Body of pancreas (tissue), 4 donors: ENCODE measurements around the gene TMC3. TPM values are rescaled to one million over a fixed set of nuclear protein-coding genes. Genes with fewer than 3 reads are reported as not detected.

Source experiments
- ATAC-seq: fragments of 150-250 bp; one replicate; pipeline ENCODE4 v1.9.1; 2016
- DNase-seq, 4 donors: peaks; one replicate each; pipeline ENCODE4 v3.0.0-alpha.2; 2019
- H3K27ac ChIP-seq, 4 donors: fragments of 200-600 bp; sonication (generic); 1 replicate in 3 of 4; 2 replicates in 1 of 4; pipeline versions ENCODE4 v1.5.1 to v1.6.1; 2016 to 2019; ENCODE audit warnings: mild to moderate bottlenecking in 1 of 4, mixed read lengths in 1 of 4, moderate library complexity in 1 of 4
- H3K27me3 ChIP-seq, 2 donors: fragments of 200-600 bp; sonication (generic); one replicate each; pipeline ENCODE4 v1.6.0; 2016; ENCODE audit warnings: mild to moderate bottlenecking in 1 of 2
- H3K36me3 ChIP-seq, 2 donors: fragments of 200-600 bp; sonication (generic); replicated peaks in 1 of 2; 2 replicates each; pipeline ENCODE4 v1.5.1; 2016; ENCODE audit warnings: low read depth in 2 of 2; ENCODE audit not compliant: insufficient read depth in 1 of 2
- H3K4me1 ChIP-seq: fragments of 200-600 bp; sonication (generic); one replicate; pipeline ENCODE4 v1.6.0; 2016
- H3K4me3 ChIP-seq, 2 donors: fragments of 200-600 bp; sonication (generic); 1 replicate in 1 of 2; 2 replicates in 1 of 2; pipeline ENCODE4 v1.5.1; 2016 to 2019
- H3K9me3 ChIP-seq, 3 donors: fragments of 200-600 bp; sonication (generic); 1 replicate in 2 of 3; 2 replicates in 1 of 3; pipeline ENCODE4 v1.5.1; 2016
- POLR2A ChIP-seq, 3 donors: fragments of 450-650 bp; IDR thresholded peaks; one replicate each; pipeline ENCODE4 v1.6.1; 2016; ENCODE audit warnings: antibody characterized with exemption in 3 of 3, mild to moderate bottlenecking in 2 of 3
- WGBS, 2 donors: methylation state at CpG; one replicate each; pipeline ENCODE4 v1.1.5; 2017; 5-methylcytosine and 5-hydroxymethylcytosine counted together
- intact Hi-C: fragments of 100-400 bp; cut with DNase I; formaldehyde crosslinking; loops from one replicate; pipeline ENCODE4 v1.15.1; 2023
- total RNA-seq, 2 donors: library from RNA; depleted of rRNA; stranded (reverse); fragments of >200 nt; gene quantifications; one replicate each; pipeline ENCODE4 v1.1.0, GENCODE V29; 2016
- TF ChIP-seq, protein P1 (sequence below), 7 experiments: fragments of 450-650 bp in 4 of 7; fragments of 200-600 bp in 3 of 7; sonication (generic) in 3 of 7; IDR thresholded peaks; one replicate each; pipeline ENCODE4 v1.5.1; 2016 to 2019; ENCODE audit warnings: antibody characterized with exemption in 7 of 7

The TMC3 gene
- total RNA-seq, 2 donors from 2014 or later: 0.33 TPM; not detected in 1

DNA sequence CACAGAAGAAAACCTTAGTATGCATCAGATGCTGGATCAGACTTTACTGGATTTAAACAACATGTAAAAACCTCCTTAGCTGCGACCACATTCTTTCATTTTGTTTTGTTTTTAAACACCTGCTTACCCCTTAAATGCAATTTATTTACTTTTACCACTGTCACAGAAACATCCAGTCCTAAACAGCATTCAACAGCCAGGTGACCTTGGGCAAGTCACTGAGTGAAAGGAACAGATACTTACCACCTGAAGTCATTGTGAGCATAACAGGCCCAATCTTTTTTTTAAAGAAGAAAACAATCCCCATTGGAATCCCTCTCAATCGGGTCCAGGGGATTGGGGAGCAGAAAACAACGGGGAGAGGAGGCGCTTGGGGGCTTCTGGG lies 50.5 kb downstream of the TMC3 start:
- WGBS, 2 donors: 11 to 15% methylated on average over 4 of the region's 4 CpGs
- peak; percentile 33 for ATAC-seq

GRCh38 chr15:81322676-81323253 lies 51.2 kb downstream of the TMC3 start:
- 53 to 67% methylated on average over 6 of the region's 6 CpGs for WGBS, 2 donors
- peaks cover 0 to 5% of the 10 kb centered on the region in 2 donors for H3K36me3 ChIP-seq
- TF ChIP-seq, protein P1, sequence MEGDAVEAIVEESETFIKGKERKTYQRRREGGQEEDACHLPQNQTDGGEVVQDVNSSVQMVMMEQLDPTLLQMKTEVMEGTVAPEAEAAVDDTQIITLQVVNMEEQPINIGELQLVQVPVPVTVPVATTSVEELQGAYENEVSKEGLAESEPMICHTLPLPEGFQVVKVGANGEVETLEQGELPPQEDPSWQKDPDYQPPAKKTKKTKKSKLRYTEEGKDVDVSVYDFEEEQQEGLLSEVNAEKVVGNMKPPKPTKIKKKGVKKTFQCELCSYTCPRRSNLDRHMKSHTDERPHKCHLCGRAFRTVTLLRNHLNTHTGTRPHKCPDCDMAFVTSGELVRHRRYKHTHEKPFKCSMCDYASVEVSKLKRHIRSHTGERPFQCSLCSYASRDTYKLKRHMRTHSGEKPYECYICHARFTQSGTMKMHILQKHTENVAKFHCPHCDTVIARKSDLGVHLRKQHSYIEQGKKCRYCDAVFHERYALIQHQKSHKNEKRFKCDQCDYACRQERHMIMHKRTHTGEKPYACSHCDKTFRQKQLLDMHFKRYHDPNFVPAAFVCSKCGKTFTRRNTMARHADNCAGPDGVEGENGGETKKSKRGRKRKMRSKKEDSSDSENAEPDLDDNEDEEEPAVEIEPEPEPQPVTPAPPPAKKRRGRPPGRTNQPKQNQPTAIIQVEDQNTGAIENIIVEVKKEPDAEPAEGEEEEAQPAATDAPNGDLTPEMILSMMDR (IDR thresholded peaks at IDR 0.05): no peak
- no peak for TF ChIP-seq POLR2A (IDR thresholded peaks at IDR 0.05)
- no peak overlapping the region for H3K4me3 ChIP-seq
- H3K27me3 ChIP-seq: no peaks in the 10 kb centered on the region
- H3K4me1 ChIP-seq: peaks cover 20% of the 10 kb centered on the region
- ATAC-seq: no peak
- H3K9me3 ChIP-seq: no peaks in the 10 kb centered on the region
- no peak for DNase-seq
- H3K27ac ChIP-seq: no peak overlapping the region
- intact Hi-C loops: no loop called here

More for the DNA sequence above, 50.5 kb downstream of the TMC3 start:
- H3K4me3 ChIP-seq: peak overlapping the region; percentile 64 to 79
- H3K27me3 ChIP-seq: no peaks in the 10 kb centered on the region
- H3K9me3 ChIP-seq: no peaks in the 10 kb centered on the region
- H3K4me1 ChIP-seq: peaks cover 20% of the 10 kb centered on the region
- H3K36me3 ChIP-seq: peaks cover 0 to 2% of the 10 kb centered on the region in 2 donors
- peak overlapping the region; percentile 5 to 79 (median 69) for H3K27ac ChIP-seq
- peak in 2 of 4 donors; percentile 38 to 49 for DNase-seq
- TF ChIP-seq POLR2A (IDR thresholded peaks at IDR 0.05): no peak
- TF ChIP-seq, protein P1 (IDR thresholded peaks at IDR 0.05): no peak
- intact Hi-C loops: no loop called here

DNA sequence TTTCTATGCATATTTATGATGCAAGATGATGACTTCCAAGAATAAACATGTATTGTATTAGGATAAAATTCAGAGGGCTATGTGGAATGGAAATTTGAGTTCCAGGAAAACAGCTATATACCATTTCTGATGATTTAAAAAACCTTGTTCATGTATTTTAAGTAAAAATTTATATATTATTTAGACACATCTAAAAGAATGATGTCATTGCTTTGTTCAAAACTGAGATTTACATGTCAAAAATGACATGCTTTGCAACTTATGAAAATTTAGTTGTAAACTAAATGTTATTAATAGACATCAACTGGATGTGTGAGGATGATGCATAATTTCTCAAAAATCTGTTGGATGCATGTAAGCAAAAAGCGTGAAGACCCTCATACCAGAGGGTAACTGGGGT lies 52.3 kb downstream of the TMC3 start:
- H3K4me1 ChIP-seq: peaks cover 20% of the 10 kb centered on the region
- ATAC-seq (no peak), DNase-seq (no peak)
- no peak overlapping the region for H3K4me3 ChIP-seq
- no peak overlapping the region for H3K27ac ChIP-seq
- H3K9me3 ChIP-seq: no peaks in the 10 kb centered on the region
- peaks cover 0 to 5% of the 10 kb centered on the region in 2 donors for H3K36me3 ChIP-seq
- intact Hi-C loops: no loop called here
- WGBS, 2 donors: 97 to 100% methylated on average over 1 of the region's 1 CpG
- no peaks in the 10 kb centered on the region for H3K27me3 ChIP-seq
- TF ChIP-seq, protein P1 (IDR thresholded peaks at IDR 0.05): no peak
- no peak for TF ChIP-seq POLR2A (IDR thresholded peaks at IDR 0.05)

DNA sequence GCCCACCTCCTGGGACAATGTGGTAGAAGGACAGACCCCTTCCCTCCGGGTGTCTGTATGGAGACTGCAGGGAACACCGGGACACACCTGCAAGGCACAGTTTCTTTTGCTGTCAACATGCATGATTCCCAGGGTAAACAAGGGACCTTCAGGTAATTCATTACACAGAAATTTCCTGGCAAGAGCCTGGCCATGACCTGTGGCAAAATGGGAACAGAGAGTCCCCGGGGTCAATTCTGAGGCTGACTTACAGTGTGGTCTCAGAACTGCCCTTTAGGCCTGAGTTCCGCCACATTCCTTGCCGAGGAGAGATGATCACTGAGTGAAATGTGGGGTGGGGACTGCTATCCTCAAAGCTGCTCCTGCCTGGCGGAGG lies 56.4 kb downstream of the TMC3 start:
- intact Hi-C loops: no loop called here
- WGBS, 2 donors: 82 to 90% methylated on average over 6 of the region's 6 CpGs
- Histone ChIP-seq H3K4me3 (no peak overlapping the region), H3K27ac (no peak overlapping the region), H3K4me1 (no peaks in the 10 kb centered on the region), H3K36me3 (peaks cover 0 to 7% of the 10 kb centered on the region in 2 donors), H3K27me3 (no peaks in the 10 kb centered on the region), H3K9me3 (no peaks in the 10 kb centered on the region)
- no peak for DNase-seq
- ATAC-seq: no peak
- no peak for TF ChIP-seq POLR2A (IDR thresholded peaks at IDR 0.05)
- TF ChIP-seq, protein P1 (IDR thresholded peaks at IDR 0.05): no peak

- WGBS, 2 donors: 81 to 86% methylated on average over 3 of the region's 3 CpGs
- intact Hi-C loops: no loop called here
- peaks cover 0 to 7% of the 10 kb centered on the region in 2 donors for H3K36me3 ChIP-seq
- H3K4me3 ChIP-seq: no peak overlapping the region
- H3K9me3 ChIP-seq: no peaks in the 10 kb centered on the region
- DNase-seq (no peak), ATAC-seq (no peak)
- H3K4me1 ChIP-seq: no peaks in the 10 kb centered on the region
- no peak for TF ChIP-seq POLR2A (IDR thresholded peaks at IDR 0.05)
- TF ChIP-seq, protein P1 (IDR thresholded peaks at IDR 0.05): no peak
- H3K27me3 ChIP-seq: no peaks in the 10 kb centered on the region
- H3K27ac ChIP-seq: no peak overlapping the region
Observed at GRCh38 chr15:81316267-81316666, 57.7 kb downstream of the TMC3 start.
